SK-N-SH (cell line): ENCODE data around the gene BRD7. TPM values are rescaled to one million over a fixed set of nuclear protein-coding genes. Genes with fewer than 3 reads are reported as not detected.

ENCODE experiments used
- CTCF ChIA-PET: fragments of 300-600, 350-600 bp; formaldehyde crosslinking; extraction: SDS; loops from one replicate; lab custom pipeline; 2021; lab: Yijun Ruan, JAX
- POLR2A ChIA-PET: fragments of 350-600 bp; sonication (Branson Sonifier 250); formaldehyde crosslinking; extraction: SDS; loops from one replicate; lab custom pipeline; 2020; ENCODE audit warnings: antibody characterized with exemption, inconsistent platforms; lab: Yijun Ruan, JAX
- DNase-seq: peaks from one replicate; pipeline ENCODE4 v3.0.0; 2012
- H2AFZ ChIP-seq: fragments of 200-600 bp; sonication (generic); 2 replicates; pipeline ENCODE4 v1.8.1; 2016; ENCODE audit warnings: antibody characterized with exemption, mild to moderate bottlenecking, low read depth
- H3F3A ChIP-seq: fragments of 200-600 bp; sonication (generic); replicated peaks from 2 replicates; pipeline ENCODE3; 2016; ENCODE audit warnings: antibody characterized with exemption, mild to moderate bottlenecking; ENCODE audit not compliant: insufficient read depth
- H3K27ac ChIP-seq, 2 experiments: fragments of 200-500 bp in 1 of 2; fragments of 200-600 bp in 1 of 2; sonication (Bioruptor generic) in 1 of 2; sonication (generic), shearing (Covaris generic) in 1 of 2; 2 replicates each; pipeline versions ENCODE4 v1.5.1 to v1.6.1; 2014 to 2016; ENCODE audit warnings: low read depth in 2 of 2, inconsistent platforms in 1 of 2, low read length in 1 of 2, mild to moderate bottlenecking in 1 of 2, mixed read lengths in 1 of 2
- H3K27me3 ChIP-seq: fragments of 200-600 bp; sonication (generic), shearing (Covaris generic); 2 replicates; pipeline ENCODE4 v1.6.1; 2016; ENCODE audit warnings: mixed run types; ENCODE audit not compliant: insufficient read depth
- H3K36me3 ChIP-seq, 2 experiments: fragments of 200-500 bp in 1 of 2; fragments of 200-600 bp in 1 of 2; sonication (Bioruptor generic) in 1 of 2; sonication (generic) in 1 of 2; replicated peaks in 1 of 2; 2 replicates each; pipeline versions ENCODE3 to v1.5.1; 2014 to 2016; ENCODE audit warnings: low read length in 1 of 2, mild to moderate bottlenecking in 1 of 2; ENCODE audit not compliant: insufficient read depth in 2 of 2, control insufficient read depth in 1 of 2
- H3K4me1 ChIP-seq, 2 experiments: fragments of 200-500 bp in 1 of 2; fragments of 200-600 bp in 1 of 2; sonication (Bioruptor generic) in 1 of 2; sonication (generic), shearing (Covaris generic) in 1 of 2; 2 replicates each; pipeline versions ENCODE4 v1.5.1 to v1.6.1; 2014 to 2016; ENCODE audit warnings: low read depth in 1 of 2, low read length in 1 of 2, mixed run types in 1 of 2; ENCODE audit not compliant: insufficient read depth in 2 of 2, control insufficient read depth in 1 of 2
- H3K4me2 ChIP-seq: fragments of 200-600 bp; sonication (generic), shearing (Covaris generic); 2 replicates; pipeline ENCODE4 v1.6.1; 2017; ENCODE audit warnings: mixed run types
- H3K4me3 ChIP-seq, 2 experiments: fragments of 200-500 bp in 1 of 2; fragments of 200-600 bp in 1 of 2; sonication (Bioruptor generic) in 1 of 2; sonication (generic), shearing (Covaris generic) in 1 of 2; 2 replicates each; pipeline versions ENCODE4 v1.5.1 to v1.8.1; 2014 to 2016; ENCODE audit warnings: low read depth in 2 of 2, inconsistent platforms in 1 of 2, low read length in 1 of 2, mild to moderate bottlenecking in 1 of 2, mixed read lengths in 1 of 2, moderate library complexity in 1 of 2
- H3K79me2 ChIP-seq: fragments of 200-600 bp; sonication (generic); 2 replicates; pipeline ENCODE4 v1.8.1; 2017; ENCODE audit warnings: mild to moderate bottlenecking; ENCODE audit not compliant: insufficient read depth
- H3K9ac ChIP-seq: fragments of 200-600 bp; sonication (generic); 2 replicates; pipeline ENCODE4 v1.6.1; 2017; ENCODE audit warnings: mixed run types
- H3K9me2 ChIP-seq: fragments of 200-600 bp; sonication (generic); 2 replicates; pipeline ENCODE4 v1.6.1; 2017; ENCODE audit warnings: mixed run types
- H3K9me3 ChIP-seq: fragments of 200-600 bp; sonication (generic); 2 replicates; pipeline ENCODE4 v1.6.1; 2017; ENCODE audit warnings: mixed run types, mild to moderate bottlenecking, moderate library complexity
- H4K20me1 ChIP-seq: fragments of 200-600 bp; sonication (generic); 2 replicates; pipeline ENCODE4 v1.6.1; 2017; ENCODE audit warnings: mild to moderate bottlenecking, mixed run types; ENCODE audit not compliant: insufficient read depth
- CHD2 ChIP-seq: fragments of 150-350 bp; IDR thresholded peaks from 2 replicates; pipeline ENCODE4 v1.6.1; 2018; ENCODE audit warnings: low read length; ENCODE audit not compliant: partially characterized antibody
- EP300 ChIP-seq, 2 experiments: IDR thresholded peaks; 2 replicates each; pipeline versions ENCODE4 v1.4.0 to v1.6.1; 2012; ENCODE audit warnings: borderline replicate concordance in 1 of 2, low read depth in 1 of 2, low read length in 1 of 2
- FOXM1 ChIP-seq: IDR thresholded peaks from 2 replicates; pipeline ENCODE4 v1.4.0; 2012; ENCODE audit warnings: low read depth, mild to moderate bottlenecking
- JUND ChIP-seq: IDR thresholded peaks from 2 replicates; pipeline ENCODE4 v1.4.0; 2012
- MXI1 ChIP-seq: IDR thresholded peaks from 2 replicates; pipeline ENCODE4 v1.6.1; 2012; ENCODE audit warnings: mild to moderate bottlenecking, low read depth, low read length, improper control_type of control experiment
- NRF1 ChIP-seq: IDR thresholded peaks from 2 replicates; pipeline ENCODE4 v1.6.1; 2012; ENCODE audit warnings: low read depth, mild to moderate bottlenecking, low read length
- RAD21 ChIP-seq: IDR thresholded peaks from 2 replicates; pipeline ENCODE4 v1.6.1; 2012; ENCODE audit warnings: mild to moderate bottlenecking, low read length
- RCOR1 ChIP-seq: fragments of 150-350 bp; IDR thresholded peaks from 2 replicates; pipeline ENCODE4 v1.6.1; 2017; ENCODE audit warnings: antibody characterized with exemption, low read length
- RFX5 ChIP-seq: IDR thresholded peaks from 2 replicates; pipeline ENCODE4 v1.6.1; 2012; ENCODE audit warnings: mild to moderate bottlenecking, improper control_type of control experiment, low read length
- SMC3 ChIP-seq: IDR thresholded peaks from 2 replicates; pipeline ENCODE4 v1.6.1; 2012; ENCODE audit warnings: low read depth, low read length, improper control_type of control experiment
- TAF1 ChIP-seq: IDR thresholded peaks from 2 replicates; pipeline ENCODE4 v1.6.1; 2012; ENCODE audit warnings: low read depth, mild to moderate bottlenecking, low read length, moderate library complexity, borderline replicate concordance
- WGBS: methylation state at CpG from one replicate; pipeline ENCODE4 v1.1.6; 2017; ENCODE audit warnings: low lambda C conversion rate; 5-methylcytosine and 5-hydroxymethylcytosine counted together
- polyA plus RNA-seq, 3 experiments: library from polyadenylated mRNA; depleted of rRNA; stranded (reverse); fragments of >200 nt; gene quantifications; 2 replicates each; pipeline ENCODE4 v1.2.3, GENCODE V29; 2012
- TF ChIP-seq, protein P1 (sequence below): IDR thresholded peaks from 2 replicates; pipeline ENCODE4; 2012
- TF ChIP-seq, protein P2 (sequence below): fragments of 200-600 bp; sonication (generic); IDR thresholded peaks from 2 replicates; pipeline ENCODE4 v1.6.1; 2017; ENCODE audit warnings: antibody characterized with exemption, mild to moderate bottlenecking, moderate library complexity
- TF ChIP-seq, protein P3 (sequence below): IDR thresholded peaks from 2 replicates; pipeline ENCODE4 v1.4.0; 2012; ENCODE audit warnings: low read depth, borderline replicate concordance
- TF ChIP-seq, protein P4 (sequence below): fragments of 150-350 bp; IDR thresholded peaks from 2 replicates; pipeline ENCODE4 v1.6.1; 2017; ENCODE audit warnings: antibody characterized with exemption, low read length, low read depth, borderline replicate concordance

BRD7 gene
- polyA plus RNA-seq, 1 of the 3 experiments (the other 2 are of a cell fraction), result 32.9 TPM

DNA sequence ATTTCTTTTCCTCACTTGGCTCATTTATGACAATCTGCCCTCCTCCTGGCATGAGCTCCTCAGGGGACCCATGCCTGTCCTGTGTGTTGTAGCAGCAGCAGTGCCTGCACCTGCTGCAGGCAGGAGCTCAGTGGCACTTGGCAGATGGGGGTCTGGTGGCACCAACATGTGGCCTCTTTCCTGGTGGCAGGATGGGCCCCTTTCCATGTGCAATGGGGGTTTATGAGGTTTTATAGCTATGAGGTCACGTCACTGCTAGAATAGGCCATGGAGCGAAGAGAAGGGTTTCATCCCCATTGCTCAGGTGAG lies 95.5 kb downstream of the BRD7 start:
- peaks cover 3% of the 10 kb centered on the region; the same call in 1 of the 2 replicates for H4K20me1 ChIP-seq
- no peaks in the 10 kb centered on the region for H3K27me3 ChIP-seq
- no peak overlapping the region for H3K4me3 ChIP-seq
- ChIA-PET POLR2A (no interaction called here), CTCF (interaction anchor here (0.8 to 1.1 kb wide), 2 partner anchors 15 to 16 kb away, joined by 3 to 4 read pairs; no protein-coding TSS in a partner anchor)
- DNase-seq, result no peak
- H3K36me3 ChIP-seq, result no peaks in the 10 kb centered on the region
- no peak overlapping the region for H3K9ac ChIP-seq
- H3F3A ChIP-seq, result peaks cover 3% of the 10 kb centered on the region
- no peak overlapping the region for H3K27ac ChIP-seq
- no peak overlapping the region for H3K4me2 ChIP-seq
- H3K9me2 ChIP-seq, result no peaks in the 10 kb centered on the region
- TF ChIP-seq, protein P1, sequence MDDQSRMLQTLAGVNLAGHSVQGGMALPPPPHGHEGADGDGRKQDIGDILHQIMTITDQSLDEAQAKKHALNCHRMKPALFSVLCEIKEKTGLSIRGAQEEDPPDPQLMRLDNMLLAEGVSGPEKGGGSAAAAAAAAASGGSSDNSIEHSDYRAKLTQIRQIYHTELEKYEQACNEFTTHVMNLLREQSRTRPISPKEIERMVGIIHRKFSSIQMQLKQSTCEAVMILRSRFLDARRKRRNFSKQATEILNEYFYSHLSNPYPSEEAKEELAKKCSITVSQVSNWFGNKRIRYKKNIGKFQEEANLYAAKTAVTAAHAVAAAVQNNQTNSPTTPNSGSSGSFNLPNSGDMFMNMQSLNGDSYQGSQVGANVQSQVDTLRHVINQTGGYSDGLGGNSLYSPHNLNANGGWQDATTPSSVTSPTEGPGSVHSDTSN, result no peak
- no peak for TF ChIP-seq TAF1
- no peak for TF ChIP-seq NRF1
- TF ChIP-seq SMC3, result no peak
- no peak for TF ChIP-seq CHD2
- TF ChIP-seq, protein P2, sequence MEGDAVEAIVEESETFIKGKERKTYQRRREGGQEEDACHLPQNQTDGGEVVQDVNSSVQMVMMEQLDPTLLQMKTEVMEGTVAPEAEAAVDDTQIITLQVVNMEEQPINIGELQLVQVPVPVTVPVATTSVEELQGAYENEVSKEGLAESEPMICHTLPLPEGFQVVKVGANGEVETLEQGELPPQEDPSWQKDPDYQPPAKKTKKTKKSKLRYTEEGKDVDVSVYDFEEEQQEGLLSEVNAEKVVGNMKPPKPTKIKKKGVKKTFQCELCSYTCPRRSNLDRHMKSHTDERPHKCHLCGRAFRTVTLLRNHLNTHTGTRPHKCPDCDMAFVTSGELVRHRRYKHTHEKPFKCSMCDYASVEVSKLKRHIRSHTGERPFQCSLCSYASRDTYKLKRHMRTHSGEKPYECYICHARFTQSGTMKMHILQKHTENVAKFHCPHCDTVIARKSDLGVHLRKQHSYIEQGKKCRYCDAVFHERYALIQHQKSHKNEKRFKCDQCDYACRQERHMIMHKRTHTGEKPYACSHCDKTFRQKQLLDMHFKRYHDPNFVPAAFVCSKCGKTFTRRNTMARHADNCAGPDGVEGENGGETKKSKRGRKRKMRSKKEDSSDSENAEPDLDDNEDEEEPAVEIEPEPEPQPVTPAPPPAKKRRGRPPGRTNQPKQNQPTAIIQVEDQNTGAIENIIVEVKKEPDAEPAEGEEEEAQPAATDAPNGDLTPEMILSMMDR, result no peak
- no peak for TF ChIP-seq MXI1
- TF ChIP-seq, protein P3, sequence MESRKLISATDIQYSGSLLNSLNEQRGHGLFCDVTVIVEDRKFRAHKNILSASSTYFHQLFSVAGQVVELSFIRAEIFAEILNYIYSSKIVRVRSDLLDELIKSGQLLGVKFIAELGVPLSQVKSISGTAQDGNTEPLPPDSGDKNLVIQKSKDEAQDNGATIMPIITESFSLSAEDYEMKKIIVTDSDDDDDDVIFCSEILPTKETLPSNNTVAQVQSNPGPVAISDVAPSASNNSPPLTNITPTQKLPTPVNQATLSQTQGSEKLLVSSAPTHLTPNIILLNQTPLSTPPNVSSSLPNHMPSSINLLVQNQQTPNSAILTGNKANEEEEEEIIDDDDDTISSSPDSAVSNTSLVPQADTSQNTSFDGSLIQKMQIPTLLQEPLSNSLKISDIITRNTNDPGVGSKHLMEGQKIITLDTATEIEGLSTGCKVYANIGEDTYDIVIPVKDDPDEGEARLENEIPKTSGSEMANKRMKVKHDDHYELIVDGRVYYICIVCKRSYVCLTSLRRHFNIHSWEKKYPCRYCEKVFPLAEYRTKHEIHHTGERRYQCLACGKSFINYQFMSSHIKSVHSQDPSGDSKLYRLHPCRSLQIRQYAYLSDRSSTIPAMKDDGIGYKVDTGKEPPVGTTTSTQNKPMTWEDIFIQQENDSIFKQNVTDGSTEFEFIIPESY, result no peak
- TF ChIP-seq RCOR1, result no peak
- no peak for TF ChIP-seq FOXM1
- no peak for TF ChIP-seq RFX5
- no peak for TF ChIP-seq JUND
- no peak for TF ChIP-seq EP300 (IDR thresholded peaks at IDR 0.05; ENCODE audit: borderline replicate concordance in 1 of 2, low read depth in 1 of 2, low read length in 1 of 2)
- no peak for TF ChIP-seq RAD21
- TF ChIP-seq, protein P4, sequence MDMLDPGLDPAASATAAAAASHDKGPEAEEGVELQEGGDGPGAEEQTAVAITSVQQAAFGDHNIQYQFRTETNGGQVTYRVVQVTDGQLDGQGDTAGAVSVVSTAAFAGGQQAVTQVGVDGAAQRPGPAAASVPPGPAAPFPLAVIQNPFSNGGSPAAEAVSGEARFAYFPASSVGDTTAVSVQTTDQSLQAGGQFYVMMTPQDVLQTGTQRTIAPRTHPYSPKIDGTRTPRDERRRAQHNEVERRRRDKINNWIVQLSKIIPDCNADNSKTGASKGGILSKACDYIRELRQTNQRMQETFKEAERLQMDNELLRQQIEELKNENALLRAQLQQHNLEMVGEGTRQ, result no peak
- no peak overlapping the region for H2AFZ ChIP-seq
- peaks cover 0 to 19% of the 10 kb centered on the region in 2 experiments; a peak in 1 of 4 replicates for H3K4me1 ChIP-seq
- 92% methylated on average over 2 of the region's 2 CpGs for WGBS
- peaks cover 9% of the 10 kb centered on the region; the same call in 1 of the 2 replicates for H3K79me2 ChIP-seq
- no peaks in the 10 kb centered on the region for H3K9me3 ChIP-seq
